Motor neuron (in vitro differentiated cells): ENCODE results near the gene HEBP1. TPM values are rescaled to one million over a fixed set of nuclear protein-coding genes. Genes with fewer than 3 reads are reported as not detected.

Experiments
- ATAC-seq, 8 experiments: fragments of 200-7000 bp; cut with Tn5 transposase; replicated peaks in 6 of 8; 2 replicates each; pipeline ENCODE4 v1.8.0; 2021; ENCODE audit warnings: mild to moderate bottlenecking in 8 of 8, moderate library complexity in 8 of 8
- H3K27ac ChIP-seq, 2 donors: fragments of 250-450 bp; sonication (Bioruptor Pico); 2 replicates each; pipeline ENCODE4 v1.9.0; 2021; ENCODE audit warnings: antibody characterized with exemption in 2 of 2, mild to moderate bottlenecking in 2 of 2, moderate library complexity in 1 of 2
- H3K4me1 ChIP-seq, 2 donors: fragments of 250-450 bp; sonication (Bioruptor Pico); replicated peaks in 1 of 2; 2 replicates each; pipeline ENCODE4 v1.6.1; 2021; ENCODE audit warnings: antibody characterized with exemption in 2 of 2, mild to moderate bottlenecking in 2 of 2, moderate library complexity in 1 of 2
- H3K4me3 ChIP-seq, 5 donors: fragments of 250-450 bp; sonication (Bioruptor Pico); 2 replicates each; pipeline ENCODE4 v1.9.0; 2021; ENCODE audit warnings: antibody characterized with exemption in 5 of 5, mild to moderate bottlenecking in 5 of 5, moderate library complexity in 4 of 5
- WGBS, 10 experiments: fragments of 450-650 bp; shearing (Covaris generic); methylation state at CpG; one replicate each; pipeline ENCODE4 v1.0.0; 2022; 5-methylcytosine and 5-hydroxymethylcytosine counted together
- in situ Hi-C, 9 experiments: fragments of 400-800 bp; cut with MboI; loops; one replicate each; pipeline ENCODE4 v1.15.0; 2021; ENCODE audit warnings: low sequenced_read_pairs in 9 of 9, low pct_unique_long_range_greater_than_20kb in 2 of 9; ENCODE audit not compliant: unreplicated experiment in 9 of 9
- total RNA-seq, 8 experiments: library from RNA; unstranded; fragments of 300-600 nt; gene quantifications; 2 replicates each; pipeline versions ENCODE4 v1.2.3 to v1.2.4, GENCODE V29; 2022

Gene HEBP1
- total RNA-seq, 8 experiments from 2014 or later = 6.8 to 25.3 (median 17.1) TPM

- Histone ChIP-seq H3K4me1 (peaks cover 0 to 5% of the 10 kb centered on the region in 2 donors), H3K27ac (no peak overlapping the region), H3K4me3 (no peak overlapping the region)
- no peak for ATAC-seq
- WGBS, 10 experiments = 60 to 100% (median 100%) methylated on average over 1 of the region's 2 CpGs; no CpG with 5 or more reads in 7 of the 10 experiments
- in situ Hi-C loops = no loop called here
Measured at GRCh38 chr12:12997734-12998133, 2.3 kb downstream of the HEBP1 start.

GRCh38 chr12:12997156-12997555 is 2.9 kb downstream of the HEBP1 start:
- Histone ChIP-seq H3K27ac (no peak overlapping the region), H3K4me3 (no peak overlapping the region), H3K4me1 (peaks cover 0 to 5% of the 10 kb centered on the region in 2 donors)
- in situ Hi-C loops = no loop called here
- no peak for ATAC-seq
- WGBS, 10 experiments = 10 to 100% (median 73%) methylated on average over 1 to 3 of the region's 3 CpGs; no CpG with 5 or more reads in 2 of the 10 experiments

- Histone ChIP-seq H3K27ac (no peak overlapping the region), H3K4me1 (peaks cover 2 to 4% of the 10 kb centered on the region in 2 donors), H3K4me3 (no peak overlapping the region)
- WGBS, 10 experiments = 85 to 90% (median 89%) methylated on average over 1 to 3 of the region's 3 CpGs; no CpG with 5 or more reads in 7 of the 10 experiments
- no peak for ATAC-seq
- in situ Hi-C loops = no loop called here
Measured at GRCh38 chr12:12996209-12996608, 3.9 kb downstream of the HEBP1 start.

- in situ Hi-C loops = no loop called here
- WGBS, 10 experiments = 80 to 100% (median 100%) methylated on average over 1 to 3 of the region's 3 CpGs; no CpG with 5 or more reads in 1 of the 10 experiments
- ATAC-seq = no peak
- no peak overlapping the region for H3K4me3 ChIP-seq
- H3K27ac ChIP-seq = no peak overlapping the region
- H3K4me1 ChIP-seq = peaks cover 13 to 16% of the 10 kb centered on the region in 2 donors
Measured at GRCh38 chr12:12995088-12995487, 5.0 kb downstream of the HEBP1 start.

GRCh38 chr12:12993367-12993766 is 6.7 kb downstream of the HEBP1 start:
- 75 to 100% (median 94%) methylated on average over 2 to 4 of the region's 4 CpGs for WGBS, 10 experiments
- ATAC-seq = no peak

GRCh38 chr12:12992418-12993130 is 7.5 kb downstream of the HEBP1 start:
- Histone ChIP-seq H3K4me3 (no peak overlapping the region), H3K27ac (no peak overlapping the region), H3K4me1 (peaks cover 13 to 19% of the 10 kb centered on the region in 2 donors)
- in situ Hi-C loops = no loop called here
- peak in 3 of 8 experiments; percentile 55 to 83 (median 78) for ATAC-seq
- 44 to 91% (median 76%) methylated on average over 2 to 7 of the region's 8 CpGs; no CpG with 5 or more reads in 1 of the 10 experiments for WGBS, 10 experiments

More at GRCh38 chr12:12993367-12993766, 6.7 kb downstream of the HEBP1 start:
- no peak overlapping the region for H3K27ac ChIP-seq
- in situ Hi-C loops = no loop called here
- no peak overlapping the region for H3K4me3 ChIP-seq
- peaks cover 13 to 19% of the 10 kb centered on the region in 2 donors for H3K4me1 ChIP-seq

- 20 to 89% (median 57%) methylated on average over 1 to 7 of the region's 7 CpGs; no CpG with 5 or more reads in 1 of the 10 experiments for WGBS, 10 experiments
- H3K4me1 ChIP-seq = peaks cover 13 to 19% of the 10 kb centered on the region in 2 donors
- ATAC-seq = peak in 5 of 8 experiments; percentile 76 to 94 (median 92)
- in situ Hi-C loops = no loop called here
- no peak overlapping the region for H3K4me3 ChIP-seq
- no peak overlapping the region for H3K27ac ChIP-seq
Measured at GRCh38 chr12:12990700-12991468, 9.2 kb downstream of the HEBP1 start.

GRCh38 chr12:12987421-12987820 is 12.6 kb downstream of the HEBP1 start:
- no peak overlapping the region for H3K27ac ChIP-seq
- ATAC-seq = no peak
- peaks cover 13 to 19% of the 10 kb centered on the region in 2 donors for H3K4me1 ChIP-seq
- no peak overlapping the region for H3K4me3 ChIP-seq
- in situ Hi-C loops = loop anchor here in 1 of 9 experiments (10.0 kb wide), 1 partner anchor 73 kb away; no protein-coding TSS in a partner anchor
- WGBS, 10 experiments = 50 to 100% (median 100%) methylated on average over 1 to 4 of the region's 5 CpGs; no CpG with 5 or more reads in 1 of the 10 experiments

- no peak overlapping the region for H3K27ac ChIP-seq
- 21 to 100% (median 84%) methylated on average over 1 to 9 of the region's 10 CpGs for WGBS, 10 experiments
- ATAC-seq = peak in 2 of 8 experiments; percentile 13 to 65
- H3K4me3 ChIP-seq = no peak overlapping the region
- in situ Hi-C loops = loop anchor here in 1 of 9 experiments (10.0 kb wide), 1 partner anchor 72 kb away; no protein-coding TSS in a partner anchor
- peaks cover 13 to 19% of the 10 kb centered on the region in 2 donors for H3K4me1 ChIP-seq
Measured at GRCh38 chr12:12986775-12987331, 13.2 kb downstream of the HEBP1 start.

GRCh38 chr12:12985817-12986408 is 14.2 kb downstream of the HEBP1 start:
- Histone ChIP-seq H3K4me3 (no peak overlapping the region), H3K4me1 (peaks cover 8 to 11% of the 10 kb centered on the region in 2 donors), H3K27ac (no peak overlapping the region)
- ATAC-seq = peak in 6 of 8 experiments; percentile 37 to 83 (median 63)
- in situ Hi-C loops = loop anchor here in 1 of 9 experiments (10.0 kb wide), 1 partner anchor 71 kb away; no protein-coding TSS in a partner anchor
- WGBS, 10 experiments = 29 to 90% (median 75%) methylated on average over 1 to 3 of the region's 4 CpGs; no CpG with 5 or more reads in 6 of the 10 experiments

GRCh38 chr12:12984149-12984548 is 15.9 kb downstream of the HEBP1 start:
- peaks cover 10 to 17% of the 10 kb centered on the region in 2 donors for H3K4me1 ChIP-seq
- 76 to 100% (median 91%) methylated on average over 2 to 5 of the region's 5 CpGs for WGBS, 10 experiments

GRCh38 chr12:12983420-12984035 is 16.5 kb downstream of the HEBP1 start:
- peak in 7 of 8 experiments; percentile 6 to 65 (median 35) for ATAC-seq
- 21 to 100% (median 68%) methylated on average over 2 to 9 of the region's 9 CpGs for WGBS, 10 experiments

More at GRCh38 chr12:12984149-12984548, 15.9 kb downstream of the HEBP1 start:
- no peak overlapping the region for H3K4me3 ChIP-seq
- ATAC-seq = no peak
- in situ Hi-C loops = loop anchor here in 1 of 9 experiments (10.0 kb wide), 1 partner anchor 69 kb away; no protein-coding TSS in a partner anchor
- H3K27ac ChIP-seq = no peak overlapping the region

More at GRCh38 chr12:12983420-12984035, 16.5 kb downstream of the HEBP1 start:
- in situ Hi-C loops = loop anchor here in 1 of 9 experiments (10.0 kb wide), 1 partner anchor 69 kb away; no protein-coding TSS in a partner anchor
- H3K4me1 ChIP-seq = peaks cover 10 to 20% of the 10 kb centered on the region in 2 donors
- no peak overlapping the region for H3K27ac ChIP-seq
- H3K4me3 ChIP-seq = no peak overlapping the region
